ENCODE measurements around the gene ATF4.

DNA sequence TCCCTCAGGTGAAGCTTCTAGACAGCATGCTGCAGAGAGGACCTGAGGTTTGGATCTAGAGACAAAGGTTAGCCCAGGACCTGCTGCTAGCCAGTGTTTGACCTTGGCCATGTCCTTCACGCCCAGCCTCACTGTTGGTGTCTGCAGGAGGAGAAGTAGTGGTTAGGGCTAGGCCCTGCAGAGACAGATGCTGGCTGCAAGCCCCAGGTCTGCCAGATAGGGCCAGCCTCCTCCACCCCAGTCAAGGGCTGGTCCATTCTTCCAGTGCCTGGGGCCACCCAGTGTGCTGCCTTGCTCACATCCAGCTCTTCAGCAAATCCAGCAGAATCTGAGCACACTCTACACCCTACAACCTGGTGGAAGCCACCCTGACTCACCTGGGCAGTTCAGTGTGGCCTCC is 39.8 kb upstream of the ATF4 start:
- TF ChIP-seq, protein P1, sequence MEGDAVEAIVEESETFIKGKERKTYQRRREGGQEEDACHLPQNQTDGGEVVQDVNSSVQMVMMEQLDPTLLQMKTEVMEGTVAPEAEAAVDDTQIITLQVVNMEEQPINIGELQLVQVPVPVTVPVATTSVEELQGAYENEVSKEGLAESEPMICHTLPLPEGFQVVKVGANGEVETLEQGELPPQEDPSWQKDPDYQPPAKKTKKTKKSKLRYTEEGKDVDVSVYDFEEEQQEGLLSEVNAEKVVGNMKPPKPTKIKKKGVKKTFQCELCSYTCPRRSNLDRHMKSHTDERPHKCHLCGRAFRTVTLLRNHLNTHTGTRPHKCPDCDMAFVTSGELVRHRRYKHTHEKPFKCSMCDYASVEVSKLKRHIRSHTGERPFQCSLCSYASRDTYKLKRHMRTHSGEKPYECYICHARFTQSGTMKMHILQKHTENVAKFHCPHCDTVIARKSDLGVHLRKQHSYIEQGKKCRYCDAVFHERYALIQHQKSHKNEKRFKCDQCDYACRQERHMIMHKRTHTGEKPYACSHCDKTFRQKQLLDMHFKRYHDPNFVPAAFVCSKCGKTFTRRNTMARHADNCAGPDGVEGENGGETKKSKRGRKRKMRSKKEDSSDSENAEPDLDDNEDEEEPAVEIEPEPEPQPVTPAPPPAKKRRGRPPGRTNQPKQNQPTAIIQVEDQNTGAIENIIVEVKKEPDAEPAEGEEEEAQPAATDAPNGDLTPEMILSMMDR (IDR thresholded peaks at IDR 0.05; ENCODE audit: control extremely low read depth in 1 of 3, insufficient read depth in 1 of 3, low read depth in 1 of 3, low read length in 3 of 3) = no peak
- TF ChIP-seq NRF1 (IDR thresholded peaks at IDR 0.05; ENCODE audit: low read depth, low read length) = no peak
- no peak for TF ChIP-seq EZH2 (IDR thresholded peaks at IDR 0.05; ENCODE audit: low read depth, low read length, severe bottlenecking)

Measured in H1 (cell line).